Cerebellar cortex (tissue), 1 donor: ENCODE measurements around the gene OSBPL2.

ENCODE experiments used
- DNase-seq: peaks from one replicate; pipeline ENCODE4 v3.0.0-alpha.2; 2015; ENCODE audit warnings: low spot score

OSBPL2 gene

DNA sequence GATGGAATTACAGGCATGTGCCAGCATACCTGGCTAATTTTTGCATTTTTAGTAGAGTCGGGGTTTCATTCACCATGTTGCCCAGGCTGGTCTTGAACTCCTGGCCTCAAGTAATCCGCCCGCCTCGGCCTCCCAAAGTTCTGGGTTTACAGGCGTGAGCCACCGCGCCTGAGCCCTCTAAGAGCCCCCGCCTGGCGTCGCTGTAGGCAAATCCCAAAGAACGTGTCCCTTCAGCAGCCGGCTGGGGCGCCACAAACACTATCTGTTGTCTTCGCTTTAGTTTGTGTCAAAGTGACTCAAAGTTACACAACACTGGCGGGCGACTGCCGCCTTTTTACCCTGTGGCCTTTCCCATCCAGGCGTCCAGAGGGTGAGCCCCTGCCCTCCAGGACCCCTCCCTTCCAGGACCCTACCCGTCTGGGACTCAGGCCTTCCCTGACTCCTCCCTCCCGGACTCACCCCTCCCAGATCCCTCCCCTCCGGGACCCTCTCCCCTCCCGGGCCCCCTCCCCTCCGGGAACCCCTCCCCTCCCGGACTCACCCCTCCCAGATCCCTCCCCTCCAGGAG is 63.5 kb downstream of the OSBPL2 start:
- peak; percentile 95 for DNase-seq

DNA sequence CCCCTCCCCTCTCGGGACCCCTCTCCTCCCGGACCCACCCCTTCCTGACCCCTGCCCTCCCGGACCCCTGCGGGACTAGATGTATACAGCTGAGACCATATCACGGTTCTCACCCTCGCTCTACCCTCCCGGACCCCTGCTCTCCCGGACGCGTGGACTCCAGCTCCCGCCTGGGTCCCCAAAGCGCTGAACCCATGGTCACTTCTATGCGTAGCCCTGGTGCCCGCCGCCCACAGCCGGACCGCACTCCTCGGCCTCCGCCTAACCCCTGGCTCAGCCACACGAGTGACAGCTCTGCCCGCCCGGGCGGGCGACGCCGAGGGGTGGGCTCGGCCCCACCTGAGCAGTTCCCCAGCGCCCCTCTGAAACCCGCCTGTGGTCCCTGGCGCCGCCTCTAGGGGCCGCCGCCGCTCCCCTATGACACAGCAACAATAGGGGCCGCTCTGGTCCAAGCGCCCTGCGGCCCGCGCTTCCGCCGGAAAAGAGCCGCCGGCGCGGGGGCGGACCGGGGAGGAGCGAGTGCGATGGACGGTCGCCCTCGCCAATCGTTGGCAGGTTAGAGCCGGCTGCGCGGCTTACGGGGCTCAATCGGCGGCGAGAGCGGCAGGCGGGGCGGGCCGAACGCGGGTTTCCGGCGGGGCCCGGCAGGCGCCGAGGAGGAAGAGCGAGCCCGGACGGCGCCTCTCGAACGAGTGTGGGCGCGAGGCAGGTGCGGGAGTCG is 64.2 kb downstream of the OSBPL2 start, which contains the start of gene ADRM1:
Gene ADRM1, plus strand, starts transcription at position 657 of the 721 bp plus-strand sequence. CDS start 572 bp downstream, outside the sequence.
- DNase-seq = peak; percentile 95

DNA sequence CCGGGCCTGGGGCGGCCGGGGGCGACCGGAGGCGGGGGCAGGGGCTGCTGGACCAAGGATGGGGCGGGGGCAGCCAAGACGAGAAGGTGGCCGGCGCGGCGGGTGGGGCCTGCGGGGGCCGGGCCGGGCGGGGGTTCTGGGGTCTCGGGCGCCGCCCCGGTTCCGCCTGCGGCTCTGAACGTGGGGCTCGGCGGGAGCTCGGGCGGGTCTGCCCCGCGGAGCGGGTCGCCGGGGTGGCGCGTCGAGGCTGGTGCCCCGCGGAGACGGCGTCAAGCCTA is 64.7 kb downstream of the OSBPL2 start:
- DNase-seq = no peak

DNA sequence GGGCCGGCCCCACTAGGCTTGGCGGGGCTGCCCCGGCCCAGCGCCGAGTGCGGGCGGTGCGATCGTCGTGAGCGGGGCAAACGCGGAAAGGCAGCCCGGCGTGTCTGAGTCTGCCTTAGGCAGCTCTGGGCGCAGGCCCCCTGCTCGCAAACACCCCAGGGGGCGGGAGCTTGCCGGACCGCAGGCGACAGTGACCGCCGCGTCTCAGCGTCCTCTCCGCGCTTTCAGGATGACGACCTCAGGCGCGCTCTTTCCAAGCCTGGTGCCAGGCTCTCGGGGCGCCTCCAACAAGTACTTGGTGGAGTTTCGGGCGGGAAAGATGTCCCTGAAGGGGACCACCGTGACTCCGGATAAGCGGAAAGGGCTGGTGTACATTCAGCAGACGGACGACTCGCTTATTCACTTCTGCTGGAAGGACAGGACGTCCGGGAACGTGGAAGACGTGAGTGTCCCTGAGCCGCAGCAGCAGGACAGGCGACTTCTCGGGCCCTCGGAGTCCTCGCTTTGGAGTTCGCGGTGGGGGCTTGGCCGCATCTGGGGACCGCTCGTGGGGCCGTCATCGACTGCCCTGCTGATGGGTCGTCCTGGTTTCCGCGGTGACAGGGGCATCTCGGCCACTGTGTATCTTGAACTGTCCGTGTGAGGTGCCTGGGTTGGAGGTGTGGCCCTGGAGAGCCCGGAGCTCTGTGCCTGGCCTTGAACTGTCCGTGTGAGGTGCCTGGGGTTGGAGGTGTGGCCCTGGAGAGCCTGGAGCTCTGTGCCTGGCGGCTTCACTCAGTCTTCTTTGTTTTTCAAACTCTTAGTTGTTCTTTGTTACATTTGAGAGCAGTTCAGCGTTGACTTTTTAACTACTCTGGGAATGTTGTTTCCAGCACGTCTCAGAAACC is 65.3 kb downstream of the OSBPL2 start:
- DNase-seq = no peak

DNA sequence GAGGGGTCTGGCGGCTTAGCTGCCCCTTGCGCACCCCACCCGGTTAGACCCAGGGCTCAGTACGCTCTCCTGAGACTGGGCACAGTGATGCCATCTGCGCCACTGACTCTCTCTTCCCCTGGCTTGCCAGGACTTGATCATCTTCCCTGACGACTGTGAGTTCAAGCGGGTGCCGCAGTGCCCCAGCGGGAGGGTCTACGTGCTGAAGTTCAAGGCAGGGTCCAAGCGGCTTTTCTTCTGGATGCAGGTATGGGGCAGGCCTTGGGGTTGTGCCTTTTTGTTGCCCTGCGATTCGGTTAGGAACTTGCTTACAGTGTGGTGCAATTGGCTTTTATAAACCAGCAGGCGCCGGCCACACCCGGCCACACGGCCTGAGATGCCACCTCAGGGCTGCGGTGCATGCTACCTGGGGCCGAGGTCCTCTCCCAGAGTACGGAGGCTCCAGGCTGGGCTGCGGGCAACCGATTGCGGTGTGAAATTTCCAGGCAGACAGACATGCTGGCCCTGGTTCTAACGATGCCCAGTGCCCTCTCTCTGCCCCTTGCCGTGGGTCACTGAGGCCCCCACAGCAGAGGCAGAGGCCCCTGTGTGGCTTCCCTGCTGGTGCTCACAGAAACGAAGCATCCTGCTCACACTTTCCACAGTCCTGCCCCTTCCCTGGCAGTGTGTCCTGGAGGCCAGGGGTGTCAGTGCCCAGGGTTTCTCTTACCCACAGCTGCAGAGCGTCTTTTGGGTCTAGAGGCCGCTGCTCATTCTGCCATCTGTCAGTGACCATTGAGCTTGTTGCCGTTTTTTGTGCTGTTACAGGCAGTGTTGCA is 66.2 kb downstream of the OSBPL2 start:
- DNase-seq = no peak

DNA sequence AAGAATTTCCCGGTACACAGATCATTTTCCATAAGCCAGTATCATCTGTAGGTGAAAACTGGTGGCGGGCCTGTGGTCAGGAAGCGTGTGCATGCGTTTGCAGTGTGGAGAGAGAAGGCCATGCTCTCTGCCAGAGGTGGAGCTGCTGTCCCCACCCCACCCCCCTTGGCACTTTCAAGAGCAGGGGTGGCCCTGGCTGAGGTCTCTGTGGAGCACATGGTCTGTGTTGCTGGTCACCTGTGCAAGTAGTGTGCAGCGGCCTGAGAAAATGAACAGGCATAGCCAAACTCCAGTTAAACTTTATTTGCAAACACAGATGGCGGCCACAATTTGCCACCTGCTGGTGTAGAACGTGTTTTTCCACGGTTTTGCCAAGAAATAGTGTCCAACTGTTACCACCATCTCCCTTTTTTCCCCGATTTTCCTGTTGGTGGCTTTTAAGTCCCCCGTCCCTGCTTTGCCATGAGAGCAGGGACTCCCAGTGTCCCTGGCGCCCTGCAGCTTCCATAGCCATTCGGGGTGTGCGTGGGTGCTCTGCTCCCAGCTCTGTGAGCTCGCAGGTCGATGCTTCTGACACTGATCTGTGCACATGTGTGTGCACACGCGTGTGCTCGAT is 66.9 kb downstream of the OSBPL2 start:
- no peak for DNase-seq

DNA sequence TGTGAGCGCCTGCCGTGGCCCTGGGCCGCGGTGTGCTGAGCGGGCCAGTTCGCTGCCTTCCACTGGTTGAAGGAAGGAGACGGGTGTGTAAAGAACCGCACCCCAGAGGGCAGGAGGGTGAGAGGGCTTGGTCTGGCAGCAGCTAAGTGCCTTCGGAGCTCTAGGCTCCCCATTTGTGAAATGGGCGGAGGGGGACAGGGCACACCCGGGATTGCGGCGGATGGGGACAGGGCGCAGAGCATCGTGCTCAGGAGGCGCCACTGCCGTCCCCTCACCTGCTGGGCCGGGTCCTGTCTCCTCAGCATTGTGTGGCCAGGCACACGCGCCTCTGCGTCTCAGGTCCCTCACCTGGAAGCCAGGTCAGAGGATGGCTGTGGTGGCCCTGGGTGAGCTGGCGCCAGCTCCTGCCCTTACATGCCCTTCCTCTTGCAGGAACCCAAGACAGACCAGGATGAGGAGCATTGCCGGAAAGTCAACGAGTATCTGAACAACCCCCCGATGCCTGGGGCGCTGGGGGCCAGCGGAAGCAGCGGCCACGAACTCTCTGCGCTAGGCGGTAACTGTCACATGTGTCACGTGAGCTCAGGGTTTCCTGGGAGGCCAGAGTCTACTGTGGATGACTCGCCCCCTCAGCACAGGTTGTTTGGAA is 67.6 kb downstream of the OSBPL2 start:
- no peak for DNase-seq

DNA sequence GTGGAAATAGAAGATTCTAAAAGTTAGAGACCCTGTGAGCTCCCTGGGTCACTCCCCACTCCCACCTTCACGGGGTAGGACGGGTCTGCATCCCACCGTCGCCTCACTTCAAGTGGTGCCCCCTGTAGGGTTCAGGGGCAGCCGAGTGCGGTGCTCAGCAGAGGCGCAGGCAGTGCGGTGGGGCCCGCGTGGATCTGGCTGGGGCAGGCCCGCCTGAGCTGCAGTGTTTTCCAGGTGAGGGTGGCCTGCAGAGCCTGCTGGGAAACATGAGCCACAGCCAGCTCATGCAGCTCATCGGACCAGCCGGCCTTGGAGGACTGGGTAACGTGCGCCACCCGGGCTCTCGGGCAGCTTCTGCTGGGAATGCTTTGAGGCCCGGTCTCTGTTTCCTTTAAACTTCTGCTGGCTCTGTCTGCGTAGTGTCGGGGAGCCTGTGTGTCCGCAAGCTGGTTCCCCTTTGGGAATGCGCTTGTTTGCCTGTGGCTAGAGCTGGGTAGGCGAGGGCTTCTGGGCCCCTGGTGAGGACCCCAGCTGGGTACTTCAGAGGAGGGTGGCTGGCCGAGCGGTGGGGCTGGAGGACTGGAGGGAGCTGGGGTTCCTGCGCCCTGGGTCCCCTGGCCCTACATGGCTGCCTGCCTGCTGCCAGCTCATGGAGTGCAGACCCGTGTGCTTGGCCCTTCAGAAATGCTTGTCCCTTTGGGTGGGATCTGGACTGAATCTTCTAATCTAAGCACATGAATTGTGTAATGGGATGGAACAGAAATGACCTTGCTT is 68.3 kb downstream of the OSBPL2 start:
- DNase-seq = no peak

DNA sequence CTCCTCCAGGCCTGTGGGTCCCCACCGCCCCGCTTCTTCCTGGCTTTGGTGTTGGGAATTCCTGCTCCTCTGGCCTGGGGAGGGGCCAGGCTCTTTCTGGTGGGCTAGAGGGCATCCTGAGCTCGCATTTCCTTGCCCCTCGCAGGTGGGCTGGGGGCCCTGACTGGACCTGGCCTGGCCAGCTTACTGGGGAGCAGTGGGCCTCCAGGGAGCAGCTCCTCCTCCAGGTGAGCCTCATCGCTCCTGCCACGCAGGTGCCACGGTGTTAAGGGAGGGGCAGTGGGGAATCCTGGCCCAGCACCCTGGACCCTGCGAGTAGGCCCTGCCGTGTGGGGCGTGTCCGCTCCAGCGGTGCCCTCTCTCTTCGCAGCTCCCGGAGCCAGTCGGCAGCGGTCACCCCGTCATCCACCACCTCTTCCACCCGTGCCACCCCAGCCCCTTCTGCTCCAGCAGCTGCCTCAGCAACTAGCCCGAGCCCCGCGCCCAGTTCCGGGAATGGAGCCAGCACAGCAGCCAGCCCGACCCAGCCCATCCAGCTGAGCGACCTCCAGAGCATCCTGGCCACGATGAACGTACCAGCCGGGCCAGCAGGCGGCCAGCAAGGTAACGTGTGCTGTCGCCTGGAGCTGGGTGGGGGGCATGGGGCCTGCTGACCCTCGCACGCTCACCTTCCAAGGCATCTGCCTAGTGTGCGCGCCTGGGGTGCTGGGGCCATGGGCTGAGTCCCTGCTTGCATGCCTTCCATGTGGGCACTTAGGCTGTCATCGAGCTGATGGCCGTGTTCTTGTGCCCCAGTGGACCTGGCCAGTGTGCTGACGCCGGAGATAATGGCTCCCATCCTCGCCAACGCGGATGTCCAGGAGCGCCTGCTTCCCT is 69.1 kb downstream of the OSBPL2 start:
- no peak for DNase-seq

DNA sequence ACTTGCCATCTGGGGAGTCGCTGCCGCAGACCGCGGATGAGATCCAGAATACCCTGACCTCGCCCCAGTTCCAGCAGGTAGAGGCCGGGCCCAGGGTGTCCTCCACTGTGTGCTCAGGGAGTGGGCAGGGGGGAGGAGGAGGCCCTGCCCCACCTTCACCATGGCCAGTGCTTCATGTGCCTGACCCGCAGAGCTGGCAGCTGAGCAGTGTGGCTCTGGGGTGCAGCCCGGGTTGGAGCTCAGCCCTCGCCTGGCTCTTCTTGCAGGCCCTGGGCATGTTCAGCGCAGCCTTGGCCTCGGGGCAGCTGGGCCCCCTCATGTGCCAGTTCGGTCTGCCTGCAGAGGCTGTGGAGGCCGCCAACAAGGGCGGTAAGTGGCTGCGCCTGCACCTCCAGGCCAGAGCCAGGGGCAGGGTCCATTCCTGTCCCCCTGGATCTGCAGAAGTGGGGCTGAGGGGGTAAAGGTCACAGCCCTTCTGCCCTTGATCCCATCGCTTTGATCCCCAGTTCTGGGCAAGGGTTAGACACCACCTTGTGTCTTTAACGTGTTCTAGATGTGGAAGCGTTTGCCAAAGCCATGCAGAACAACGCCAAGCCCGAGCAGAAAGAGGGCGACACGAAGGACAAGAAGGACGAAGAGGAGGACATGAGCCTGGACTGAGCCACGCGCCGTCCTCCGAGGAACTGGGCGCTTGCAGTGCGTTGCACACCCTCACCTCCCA is 69.9 kb downstream of the OSBPL2 start:
- peak; percentile 89 for DNase-seq

DNA sequence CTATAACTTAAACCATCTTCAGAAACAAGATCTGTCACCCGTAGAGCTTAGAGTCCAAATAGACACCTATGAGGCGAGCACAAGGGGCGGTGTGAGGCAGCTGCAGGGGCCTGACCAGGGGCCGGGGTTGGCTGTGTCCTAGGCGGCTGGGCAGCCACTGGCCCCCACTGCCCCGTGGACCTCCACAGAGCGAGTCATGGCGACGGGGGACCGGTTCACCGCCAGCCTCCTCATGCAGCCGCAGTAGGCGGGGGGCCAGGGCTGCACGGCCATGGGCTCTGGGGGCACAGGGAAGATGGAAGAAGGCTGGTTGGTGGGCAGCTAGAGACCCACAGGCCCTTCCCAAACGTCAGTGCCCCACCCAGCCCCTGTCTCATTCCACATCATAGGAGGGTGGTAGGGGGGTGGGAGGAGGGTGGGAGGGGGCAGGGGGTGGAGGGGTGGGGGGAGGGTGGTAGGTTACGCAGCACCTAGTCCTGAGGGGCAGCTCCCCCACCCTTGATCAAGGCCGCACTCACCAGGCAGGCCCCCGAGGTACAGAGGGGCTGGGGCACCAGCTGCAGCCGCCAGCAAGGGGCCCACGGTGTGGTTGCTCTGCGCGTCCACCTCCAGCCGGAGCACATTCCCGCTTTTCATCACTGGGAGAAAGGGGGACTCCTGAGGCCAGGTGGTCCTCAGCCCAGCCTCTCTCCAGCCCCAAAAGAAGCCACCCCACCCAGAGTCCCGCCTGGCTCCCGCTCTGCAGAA is 71.0 kb downstream of the OSBPL2 start:
- no peak for DNase-seq

DNA sequence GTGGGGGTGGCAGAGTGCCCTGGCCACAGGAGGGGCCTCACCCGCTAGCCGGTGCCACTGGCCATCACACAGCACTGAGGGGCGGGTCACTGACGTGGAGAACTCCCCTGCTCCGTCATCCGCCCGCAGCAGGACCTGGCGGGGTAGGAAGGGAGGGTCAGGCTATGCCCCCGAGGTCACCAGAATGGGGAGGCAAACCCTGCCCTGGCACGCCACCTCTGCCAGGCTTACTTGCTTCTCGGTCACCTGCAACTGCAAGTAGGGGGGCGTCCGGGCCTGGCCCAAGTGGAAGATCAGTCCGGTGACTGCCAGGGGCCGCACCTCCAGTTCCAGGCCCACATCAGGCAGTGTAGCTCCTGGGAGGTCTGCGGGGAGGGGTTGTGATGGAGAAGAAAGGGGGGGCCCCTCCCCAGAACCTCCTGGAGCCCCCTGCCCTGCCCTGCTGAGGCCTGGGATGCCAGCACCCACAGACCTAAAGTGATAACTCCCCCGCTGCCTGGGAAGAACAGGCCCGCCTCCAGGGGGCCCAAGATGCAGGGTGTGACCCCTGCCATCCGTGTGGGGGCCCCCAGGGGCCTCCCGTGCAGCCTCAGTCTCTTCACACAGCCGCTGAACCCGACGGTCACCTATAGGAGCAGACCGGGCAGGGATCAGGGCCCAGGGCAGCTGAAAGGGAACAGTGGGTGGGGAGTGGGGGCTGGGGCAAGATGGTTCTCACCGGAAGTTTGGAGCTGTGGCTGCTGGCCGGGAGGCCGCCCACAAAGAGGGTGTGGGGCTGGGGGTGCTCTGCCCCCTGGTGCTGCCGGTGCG is 71.8 kb downstream of the OSBPL2 start:
- no peak for DNase-seq

DNA sequence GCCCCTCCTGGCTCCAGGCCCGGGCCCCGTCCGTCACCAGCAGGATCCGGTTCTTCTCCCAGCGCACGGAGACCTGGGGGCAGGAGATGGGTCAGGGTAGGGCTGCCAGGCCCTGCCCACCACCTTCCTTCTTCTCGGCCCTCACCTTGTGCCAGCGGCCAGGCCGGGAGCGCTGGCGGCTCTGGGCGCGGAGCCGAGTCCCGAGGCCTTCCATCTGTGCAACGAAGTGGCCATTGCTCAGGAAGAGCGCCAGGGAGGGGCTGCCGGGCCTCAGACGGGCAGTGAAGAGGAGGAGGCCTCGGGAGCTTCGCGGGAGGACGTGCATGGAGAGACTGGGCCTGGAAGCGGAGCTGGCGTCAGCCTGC is 72.4 kb downstream of the OSBPL2 start:
- peak; percentile 89 for DNase-seq

DNA sequence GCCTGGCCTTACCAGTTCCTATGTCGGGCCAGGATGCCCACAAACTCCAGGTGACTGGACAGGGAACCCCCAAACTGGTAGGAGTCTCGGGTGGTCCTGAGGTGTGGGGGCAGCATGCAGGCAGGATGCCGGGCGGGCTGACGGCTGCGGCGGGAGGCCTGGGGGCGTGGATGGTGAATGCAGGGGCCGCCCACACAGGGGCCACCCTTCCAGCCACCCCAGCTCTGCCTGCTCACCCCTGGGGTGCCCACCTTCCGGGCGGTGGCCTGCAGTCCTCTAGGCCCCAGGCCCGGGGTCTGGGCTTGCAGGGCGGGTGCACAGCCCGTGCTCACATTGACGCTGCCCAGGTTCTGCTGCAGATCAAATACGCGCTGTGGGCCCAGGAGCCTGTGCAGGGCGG is 72.8 kb downstream of the OSBPL2 start:
- no peak for DNase-seq

DNA sequence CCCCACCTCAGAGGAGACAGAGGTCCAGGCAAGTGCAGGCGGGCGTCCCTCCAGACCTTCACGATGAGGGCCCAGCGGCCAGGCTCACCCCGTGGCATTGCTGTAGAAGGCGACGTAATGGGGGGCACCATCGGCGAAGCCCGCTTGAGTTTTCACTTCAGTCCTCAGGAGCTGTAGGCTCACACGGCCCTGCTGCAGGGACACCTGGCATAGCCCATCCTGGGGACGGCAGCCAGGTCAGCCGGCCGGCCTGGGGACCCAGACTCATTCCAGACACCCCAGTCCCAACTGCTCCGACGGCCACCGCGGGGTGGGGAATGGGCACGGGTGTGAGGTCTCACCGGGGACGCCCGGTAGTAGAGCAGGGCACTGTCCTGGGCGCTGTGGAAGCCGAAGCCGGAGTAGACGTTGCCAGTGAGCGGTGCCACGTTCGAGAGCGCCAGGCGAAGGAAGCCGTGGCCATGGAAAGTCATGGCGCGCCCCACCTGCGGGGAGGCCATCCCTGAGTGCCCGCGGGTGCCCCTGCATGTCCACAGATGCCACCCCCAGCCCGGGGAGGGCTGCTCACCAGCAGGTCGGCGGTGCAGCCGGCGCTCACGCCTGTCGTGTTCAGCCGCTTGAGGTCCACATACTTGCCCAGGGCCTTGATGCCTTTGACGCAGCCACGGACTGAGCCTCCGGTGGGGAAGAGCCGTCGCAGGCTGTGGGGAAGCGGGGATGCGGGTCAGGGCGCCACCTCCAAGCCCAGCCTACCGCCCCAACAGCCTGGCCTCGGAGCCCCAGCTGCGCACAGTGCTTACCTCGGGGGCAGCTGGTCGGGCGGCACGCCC is 73.7 kb downstream of the OSBPL2 start:
- DNase-seq = no peak

DNA sequence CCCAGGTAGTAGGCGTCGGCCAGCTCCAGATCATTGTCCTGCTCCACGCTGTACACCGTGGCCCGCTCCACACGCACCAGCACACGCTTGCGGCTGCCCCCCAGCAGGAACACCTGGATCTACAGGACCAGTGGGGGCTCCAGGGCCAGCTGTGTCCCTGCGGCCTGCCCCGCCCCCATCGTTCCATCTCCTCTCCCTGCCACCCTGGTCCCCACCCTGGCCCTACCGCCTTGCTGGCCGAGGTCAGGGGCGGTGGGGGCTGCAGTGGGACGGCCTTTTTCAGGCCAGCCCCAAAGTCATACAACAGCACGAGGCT is 74.3 kb downstream of the OSBPL2 start:
- no peak for DNase-seq

DNA sequence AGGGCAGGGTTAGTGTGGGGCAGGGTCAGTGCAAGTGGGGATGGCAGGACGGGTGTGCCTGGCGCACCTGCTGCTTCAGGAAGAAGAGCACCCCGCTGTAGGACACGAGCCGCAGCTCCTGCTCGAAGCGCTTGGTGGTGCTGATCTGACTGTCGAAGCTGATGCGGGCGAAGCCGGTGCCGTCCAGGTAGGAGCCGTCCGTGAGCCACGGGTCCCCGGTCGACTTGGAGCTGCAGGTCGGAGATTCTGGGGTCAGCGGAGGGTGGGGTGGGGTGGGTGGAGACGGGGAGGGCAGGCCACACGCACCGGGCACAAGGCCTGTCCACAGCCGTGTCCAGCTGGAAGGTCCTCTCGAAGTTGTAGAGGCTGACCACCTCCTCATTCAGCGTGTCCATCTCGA is 74.7 kb downstream of the OSBPL2 start:
- no peak for DNase-seq
